ENCODE results near the gene HDAC4. TPM values are rescaled to one million over a fixed set of nuclear protein-coding genes. Genes with fewer than 3 reads are reported as not detected.
A peak's percentile ranks its signal among the peaks of the same experiment; 100 is the strongest.

HDAC4 gene
- total RNA-seq, 2 donors from 2014 or later = 9.3 to 139 TPM

DNA sequence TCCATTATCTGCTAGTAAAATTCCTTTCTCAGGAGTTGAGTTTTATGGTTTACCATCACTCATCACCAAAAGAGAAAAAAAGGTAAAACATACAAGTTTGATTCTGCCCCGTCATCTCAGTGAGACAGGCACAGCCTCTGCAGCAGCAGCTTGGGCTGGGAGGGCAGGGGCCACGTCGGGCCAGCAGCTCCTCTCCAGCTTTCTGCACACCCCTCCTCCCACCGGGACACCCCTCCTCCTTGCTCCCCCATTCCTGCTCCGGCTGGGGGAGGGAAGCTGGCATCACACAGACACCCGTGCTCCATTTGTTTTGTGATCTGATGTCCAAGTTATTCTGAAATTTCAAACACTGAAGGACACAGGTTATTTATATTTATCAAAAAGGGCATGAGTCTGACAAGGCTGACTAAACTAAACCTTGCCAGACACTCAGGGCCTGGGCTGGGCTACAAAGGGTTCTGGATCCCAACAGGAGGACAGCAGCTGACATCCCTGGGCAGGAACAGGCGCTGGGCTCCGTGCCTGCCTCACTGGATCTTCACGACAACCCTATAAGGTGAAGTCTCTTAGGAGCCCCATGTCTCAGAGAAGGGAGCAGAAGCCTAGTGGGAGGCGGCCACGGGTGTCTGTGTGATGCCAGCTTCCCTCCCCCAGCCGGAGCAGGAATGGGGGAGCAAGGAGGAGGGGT, 71.4 kb downstream of the HDAC4 start:
- intact Hi-C loops (cut with DNase I) = no loop called here
- Histone ChIP-seq H3K36me3 (replicated peaks in 1 of 2; ENCODE audit: insufficient read depth in 1 of 2, low read depth in 2 of 2) (no peaks in the 10 kb centered on the region), H3K27me3 (no peaks in the 10 kb centered on the region), H3K4me1 (peaks cover 37% of the 10 kb centered on the region), H3K27ac (peak overlapping the region in 3 of 4 donors; percentile 31 to 53 (median 39)), H3K9me3 (no peaks in the 10 kb centered on the region), H3K4me3 (no peak overlapping the region)
- ATAC-seq (no peak), DNase-seq (peak in 1 of 4 donors; percentile 11)
- 42% methylated on average over 7 to 11 of the region's 12 CpGs for whole genome bisulfite sequencing, 2 donors
- no peak for TF ChIP-seq POLR2A (IDR thresholded peaks at IDR 0.05)
- TF ChIP-seq, protein P1, sequence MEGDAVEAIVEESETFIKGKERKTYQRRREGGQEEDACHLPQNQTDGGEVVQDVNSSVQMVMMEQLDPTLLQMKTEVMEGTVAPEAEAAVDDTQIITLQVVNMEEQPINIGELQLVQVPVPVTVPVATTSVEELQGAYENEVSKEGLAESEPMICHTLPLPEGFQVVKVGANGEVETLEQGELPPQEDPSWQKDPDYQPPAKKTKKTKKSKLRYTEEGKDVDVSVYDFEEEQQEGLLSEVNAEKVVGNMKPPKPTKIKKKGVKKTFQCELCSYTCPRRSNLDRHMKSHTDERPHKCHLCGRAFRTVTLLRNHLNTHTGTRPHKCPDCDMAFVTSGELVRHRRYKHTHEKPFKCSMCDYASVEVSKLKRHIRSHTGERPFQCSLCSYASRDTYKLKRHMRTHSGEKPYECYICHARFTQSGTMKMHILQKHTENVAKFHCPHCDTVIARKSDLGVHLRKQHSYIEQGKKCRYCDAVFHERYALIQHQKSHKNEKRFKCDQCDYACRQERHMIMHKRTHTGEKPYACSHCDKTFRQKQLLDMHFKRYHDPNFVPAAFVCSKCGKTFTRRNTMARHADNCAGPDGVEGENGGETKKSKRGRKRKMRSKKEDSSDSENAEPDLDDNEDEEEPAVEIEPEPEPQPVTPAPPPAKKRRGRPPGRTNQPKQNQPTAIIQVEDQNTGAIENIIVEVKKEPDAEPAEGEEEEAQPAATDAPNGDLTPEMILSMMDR (IDR thresholded peaks at IDR 0.05) = no peak

DNA sequence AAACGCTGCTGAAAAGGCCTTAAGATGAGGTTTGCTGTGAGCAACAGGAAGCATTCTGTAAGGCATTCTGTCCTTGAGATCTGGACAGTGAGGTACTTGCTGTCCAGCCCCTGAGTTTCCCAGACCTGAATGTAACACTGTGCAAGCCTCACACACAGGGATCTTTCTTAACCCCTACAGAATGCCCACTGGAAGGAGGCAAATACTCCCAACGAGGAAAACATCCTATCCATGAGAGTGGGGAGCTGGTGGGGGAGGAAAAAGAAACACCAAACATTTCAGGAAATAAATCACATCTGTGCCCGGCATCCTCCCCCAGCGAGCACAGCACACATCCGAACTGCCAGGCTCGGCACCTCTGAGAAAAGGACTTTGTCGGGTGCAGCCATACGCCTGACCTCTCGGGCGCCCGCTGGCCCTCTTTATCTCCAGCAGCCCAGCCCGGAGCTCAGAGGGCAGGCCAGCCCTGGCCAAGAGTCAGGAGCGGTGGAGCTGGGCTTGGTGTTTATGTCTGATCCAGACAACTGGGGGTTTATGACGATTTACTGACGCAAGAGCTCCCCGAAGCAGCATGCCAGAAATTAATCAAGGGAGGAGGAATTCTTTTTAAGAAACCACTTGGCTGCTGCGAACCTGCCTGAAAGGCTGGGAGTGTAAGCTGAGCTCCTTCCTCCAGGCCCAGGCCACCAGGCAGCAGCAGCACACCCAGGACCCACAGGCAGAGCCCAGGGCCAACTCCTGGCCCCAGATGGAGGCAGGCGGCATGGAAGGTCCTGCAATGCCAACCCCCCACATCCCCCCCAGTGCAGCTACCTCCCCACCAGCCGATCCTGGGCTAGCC, 72.2 kb downstream of the HDAC4 start:
- H3K36me3 ChIP-seq (replicated peaks in 1 of 2; ENCODE audit: insufficient read depth in 1 of 2, low read depth in 2 of 2) = no peaks in the 10 kb centered on the region
- intact Hi-C loops (cut with DNase I) = no loop called here

DNA sequence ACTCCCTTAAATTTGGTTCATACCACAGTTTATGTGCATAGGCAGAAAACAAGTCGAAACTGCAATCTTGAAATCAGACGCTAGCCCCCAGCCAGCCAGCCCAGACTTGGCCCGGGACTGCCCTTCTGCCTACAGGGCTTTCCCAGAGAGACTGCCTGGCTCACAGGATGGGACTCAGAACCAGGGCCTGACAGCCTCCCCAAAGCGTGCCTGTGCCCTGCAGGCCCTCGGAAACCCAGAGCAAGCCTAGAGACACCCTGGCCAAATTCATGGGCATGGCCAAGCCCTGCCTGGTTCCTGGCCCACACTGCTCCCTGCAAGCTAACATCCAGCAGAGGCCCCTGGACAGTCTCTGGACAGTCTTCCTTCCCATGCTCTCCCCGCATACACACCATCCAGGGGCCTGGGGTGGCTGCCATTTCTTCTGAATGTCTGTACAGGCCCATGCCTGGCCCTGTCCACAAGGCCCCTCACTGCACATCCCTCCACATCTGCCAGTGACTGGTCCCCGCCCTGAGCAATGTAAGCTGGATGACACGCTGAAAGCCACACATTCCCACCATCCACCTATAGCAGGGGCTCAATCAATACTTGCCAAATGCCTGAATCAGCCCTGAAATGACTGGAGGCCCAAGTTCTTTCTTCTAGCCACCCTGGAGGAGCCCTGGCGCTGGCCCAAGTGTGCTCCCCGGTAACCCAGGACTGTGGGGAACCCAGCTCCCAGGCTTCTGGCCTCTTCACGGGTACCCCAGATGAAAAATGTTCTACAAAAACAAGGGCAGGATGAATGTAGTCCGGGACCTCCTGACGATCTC, 73.1 kb downstream of the HDAC4 start:
- Histone ChIP-seq H3K4me1 (peaks cover 37% of the 10 kb centered on the region), H3K27ac (peak overlapping the region in 2 of 4 donors; percentile 39 to 53), H3K27me3 (no peaks in the 10 kb centered on the region), H3K9me3 (no peaks in the 10 kb centered on the region), H3K4me3 (no peak overlapping the region), H3K36me3 (replicated peaks in 1 of 2; ENCODE audit: insufficient read depth in 1 of 2, low read depth in 2 of 2) (no peaks in the 10 kb centered on the region)
- peak in 1 of 4 donors; percentile 14 for DNase-seq
- intact Hi-C loops (cut with DNase I) = no loop called here
- 89% methylated on average over 7 to 11 of the region's 13 CpGs for WGBS, 2 donors
- no peak for ATAC-seq
- TF ChIP-seq POLR2A (IDR thresholded peaks at IDR 0.05) = no peak
- TF ChIP-seq, protein P1 (IDR thresholded peaks at IDR 0.05) = no peak

More for the DNA sequence above, 72.2 kb downstream of the HDAC4 start:
- H3K4me1 ChIP-seq = peaks cover 37% of the 10 kb centered on the region
- DNase-seq (peak in 3 of 4 donors; percentile 35 to 53 (median 53)), ATAC-seq (peak; percentile 54)
- peak overlapping the region in 3 of 4 donors; percentile 31 to 53 (median 39) for H3K27ac ChIP-seq
- no peaks in the 10 kb centered on the region for H3K27me3 ChIP-seq
- TF ChIP-seq, protein P1 (IDR thresholded peaks at IDR 0.05) = no peak
- no peak for TF ChIP-seq POLR2A (IDR thresholded peaks at IDR 0.05)
- no peaks in the 10 kb centered on the region for H3K9me3 ChIP-seq
- H3K4me3 ChIP-seq = no peak overlapping the region
- 32 to 37% methylated on average over 18 to 19 of the region's 19 CpGs for WGBS, 2 donors

DNA sequence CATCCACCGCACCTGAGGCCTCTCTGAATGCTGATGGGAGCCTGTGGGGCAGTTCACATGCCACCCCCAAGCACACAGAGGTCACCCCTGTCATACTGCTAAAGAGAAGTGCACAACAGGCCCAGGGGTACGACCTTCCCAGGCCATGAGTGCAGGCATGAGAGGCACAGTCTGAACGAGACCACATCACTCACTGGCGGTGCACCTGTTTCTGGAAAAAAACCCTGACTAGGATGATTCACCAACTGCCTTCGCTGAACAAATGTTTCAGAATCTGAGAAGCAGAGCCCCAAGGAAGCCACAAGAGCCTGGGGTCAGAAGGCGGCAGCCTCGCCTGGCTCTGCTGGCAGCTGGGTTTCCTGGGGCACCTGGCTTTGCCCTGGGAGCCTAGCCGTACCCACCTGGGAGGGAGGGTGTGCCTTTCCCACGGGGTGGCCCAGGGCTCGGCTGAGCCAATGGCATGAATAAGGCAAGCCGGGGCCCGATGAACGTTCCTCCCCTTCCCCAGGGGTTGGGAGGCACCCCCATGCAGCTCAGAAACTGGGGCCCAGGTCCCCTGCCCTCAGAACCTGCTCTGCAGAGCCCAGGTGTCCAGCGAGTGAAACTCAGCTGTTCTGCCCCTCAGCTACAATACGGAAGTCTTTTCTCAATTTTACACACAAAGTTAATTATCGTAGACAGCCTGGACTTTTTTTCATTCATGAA, 73.8 kb downstream of the HDAC4 start:
- Histone ChIP-seq H3K9me3 (no peaks in the 10 kb centered on the region), H3K4me1 (peaks cover 37% of the 10 kb centered on the region), H3K4me3 (no peak overlapping the region), H3K27ac (peak overlapping the region in 2 of 4 donors; percentile 3 to 49), H3K36me3 (replicated peaks in 1 of 2; ENCODE audit: insufficient read depth in 1 of 2, low read depth in 2 of 2) (no peaks in the 10 kb centered on the region), H3K27me3 (no peaks in the 10 kb centered on the region)
- peak; percentile 38 to 78 (median 58) for DNase-seq
- ATAC-seq = peak; percentile 30
- intact Hi-C loops (cut with DNase I) = no loop called here
- WGBS, 2 donors = 41 to 84% methylated on average over 6 to 16 of the region's 16 CpGs
- no peak for TF ChIP-seq POLR2A (IDR thresholded peaks at IDR 0.05)
- TF ChIP-seq, protein P1 (IDR thresholded peaks at IDR 0.05) = no peak
